GM23248 (cell line): Measurements from ENCODE around the gene CELSR3. TPM values are rescaled to one million over a fixed set of nuclear protein-coding genes. Genes with fewer than 3 reads are reported as not detected.

Experiments used
- DNase-seq: peaks from one replicate; pipeline ENCODE4 v3.0.0-alpha.2; 2015
- H2AFZ ChIP-seq: fragments of 200-600 bp; sonication (generic); 2 replicates; pipeline ENCODE4 v1.6.1; 2016; ENCODE audit warnings: antibody characterized with exemption
- H3F3A ChIP-seq: fragments of 200-600 bp; sonication (generic); 2 replicates; pipeline ENCODE4 v1.6.1; 2016; ENCODE audit warnings: mild to moderate bottlenecking, antibody characterized with exemption, mixed run types; ENCODE audit not compliant: insufficient read depth
- H3K27ac ChIP-seq: fragments of 200-600 bp; sonication (generic); 2 replicates; pipeline ENCODE4 v1.5.1; 2016; ENCODE audit warnings: mild to moderate bottlenecking
- H3K27me3 ChIP-seq: fragments of 200-600 bp; sonication (generic); replicated peaks from 2 replicates; pipeline ENCODE4 v1.6.1; 2016; ENCODE audit warnings: mild to moderate bottlenecking; ENCODE audit not compliant: insufficient read depth
- H3K36me3 ChIP-seq: fragments of 200-600 bp; sonication (generic); 2 replicates; pipeline ENCODE4 v1.6.1; 2016; ENCODE audit warnings: low read depth, mild to moderate bottlenecking
- H3K4me1 ChIP-seq: fragments of 200-600 bp; sonication (generic); 2 replicates; pipeline ENCODE4 v1.6.1; 2016; ENCODE audit warnings: mild to moderate bottlenecking; ENCODE audit not compliant: insufficient read depth
- H3K4me2 ChIP-seq: fragments of 200-600 bp; sonication (generic); one replicate; pipeline ENCODE4 v1.6.1; 2016; ENCODE audit warnings: mild to moderate bottlenecking; ENCODE audit not compliant: unreplicated experiment
- H3K4me3 ChIP-seq: fragments of 200-600 bp; sonication (generic); 2 replicates; pipeline ENCODE4 v1.5.1; 2016; ENCODE audit warnings: mild to moderate bottlenecking
- H3K79me2 ChIP-seq: fragments of 200-600 bp; sonication (generic); 2 replicates; pipeline ENCODE4 v1.6.1; 2016; ENCODE audit warnings: mild to moderate bottlenecking; ENCODE audit not compliant: insufficient read depth
- H3K9ac ChIP-seq: fragments of 200-600 bp; sonication (generic); 2 replicates; pipeline ENCODE4 v1.6.1; 2016; ENCODE audit warnings: mild to moderate bottlenecking
- H3K9me2 ChIP-seq: fragments of 200-600 bp; sonication (generic); 2 replicates; pipeline ENCODE4 v1.6.1; 2016; ENCODE audit warnings: mixed run types, mild to moderate bottlenecking, moderate library complexity; ENCODE audit not compliant: insufficient read depth
- H3K9me3 ChIP-seq: fragments of 200-600 bp; sonication (generic); one replicate; pipeline ENCODE4 v1.6.1; 2017; ENCODE audit warnings: low read depth
- H4K20me1 ChIP-seq: fragments of 200-600 bp; sonication (generic); 2 replicates; pipeline ENCODE4 v1.6.0; 2016; ENCODE audit not compliant: insufficient read depth
- EZH2 ChIP-seq: fragments of 200-600 bp; sonication (generic); IDR thresholded peaks from 2 replicates; pipeline ENCODE4 v1.6.1; 2018; ENCODE audit warnings: antibody characterized with exemption, mild to moderate bottlenecking; ENCODE audit not compliant: insufficient read depth, poor library complexity, severe bottlenecking
- EZH2phosphoT487 ChIP-seq: fragments of 200-600 bp; sonication (generic); IDR thresholded peaks from 2 replicates; pipeline ENCODE4 v1.6.1; 2018; ENCODE audit warnings: antibody characterized with exemption, moderate library complexity, mild to moderate bottlenecking, low read depth; ENCODE audit not compliant: insufficient read depth
- WGBS, 2 experiments: methylation state at CpG; one replicate each; pipeline ENCODE4 v1.1.6; 2015 to 2017; ENCODE audit warnings: low lambda C conversion rate in 2 of 2, low coverage in 1 of 2; ENCODE audit errors: missing lambda C conversion rate in 2 of 2; 5-methylcytosine and 5-hydroxymethylcytosine counted together
- in situ Hi-C: fragments of 300-500 bp; cut with MboI; formaldehyde crosslinking; loops from 2 replicates; pipeline ENCODE4 v1.15.0; 2020
- polyA plus RNA-seq: library from polyadenylated mRNA; unstranded; fragments of >200 nt; fragmentation: Nextera tagmentation; extraction: Ambion mirVana; gene quantifications from 2 replicates; pipeline ENCODE4 v1.2.1, GENCODE V29; 2016
- total RNA-seq: library from RNA; depleted of rRNA; stranded (reverse); fragments of >200 nt; shearing (Covaris generic); gene quantifications from 2 replicates; pipeline ENCODE4 v1.2.3, GENCODE V29; 2014

Gene CELSR3
- total and polyA plus RNA-seq, 2 experiments from 2014 or later = 0.40 to 1.4 TPM

DNA sequence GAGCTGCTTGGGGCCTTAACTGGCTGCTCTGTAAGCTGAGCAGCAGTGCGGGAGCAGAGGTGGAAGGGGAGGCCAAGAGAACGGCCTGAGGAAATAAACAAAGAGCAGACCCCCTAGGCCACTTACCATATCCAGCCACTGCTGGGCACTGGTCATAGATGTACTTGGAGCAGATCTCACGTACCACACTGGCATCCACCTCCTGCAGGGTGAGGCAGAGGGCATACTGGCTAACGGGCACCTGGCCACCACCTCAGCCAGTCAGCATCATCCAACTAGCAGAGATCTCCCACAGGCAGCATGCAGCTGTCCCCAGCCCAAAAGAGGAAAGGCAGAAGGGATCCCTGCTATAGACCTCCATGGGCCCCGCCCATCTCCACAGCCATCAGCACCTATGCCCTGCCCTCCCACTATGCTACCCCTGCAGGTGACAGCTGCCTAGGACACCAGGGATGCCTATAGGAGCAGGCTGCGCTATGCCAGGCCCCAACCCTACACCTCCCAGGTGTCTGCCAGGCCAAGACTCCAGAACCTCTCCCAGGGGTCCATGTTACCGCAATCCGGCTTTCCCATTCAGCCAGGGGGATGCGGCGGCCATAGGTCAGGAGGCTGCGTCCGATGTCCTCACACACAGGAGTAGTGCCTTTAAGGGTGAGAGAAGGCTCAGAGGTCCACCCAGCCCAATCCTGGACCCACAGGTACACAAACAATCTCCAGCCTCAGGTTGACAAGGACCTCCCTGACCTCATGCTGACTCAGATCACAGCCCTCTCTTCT, 63.0 kb downstream of the CELSR3 start:
- DNase-seq = no peak
- peak overlapping the region; percentile 62; the same call in 1 of the 2 replicates for H3K9ac ChIP-seq
- peaks cover 18% of the 10 kb centered on the region; the same call in 1 of the 2 replicates for H3K36me3 ChIP-seq
- peaks cover 1% of the 10 kb centered on the region; the same call in 1 of the 2 replicates for H3K79me2 ChIP-seq
- peak overlapping the region; percentile 26; the same call in 1 of the 2 replicates for H3K4me3 ChIP-seq
- no peaks in the 10 kb centered on the region for H3K27me3 ChIP-seq
- 97 to 98% methylated on average over 12 of the region's 12 CpGs for WGBS, 2 experiments
- no peak overlapping the region for H2AFZ ChIP-seq
- H3K27ac ChIP-seq = peak overlapping the region; percentile 90
- TF ChIP-seq EZH2 (no peak), EZH2phosphoT487 (no peak)
- H3K4me2 ChIP-seq = peak overlapping the region; percentile 66
- H3K4me1 ChIP-seq = peaks cover 44% of the 10 kb centered on the region
- no peaks in the 10 kb centered on the region for H4K20me1 ChIP-seq
- no peaks in the 10 kb centered on the region for H3K9me3 ChIP-seq
- peaks cover 45% of the 10 kb centered on the region for H3F3A ChIP-seq
- H3K9me2 ChIP-seq = no peaks in the 10 kb centered on the region
- in situ Hi-C loops = no loop called here

GRCh38 chr3:48599077-48599501, 63.6 kb downstream of the CELSR3 start:
- 51 to 61% methylated on average over 11 of the region's 11 CpGs for WGBS, 2 experiments
- DNase-seq = no peak
- Histone ChIP-seq H3K79me2 (peaks cover 7% of the 10 kb centered on the region; the same call in 1 of the 2 replicates), H3K27me3 (no peaks in the 10 kb centered on the region), H3F3A (peaks cover 45% of the 10 kb centered on the region), H3K36me3 (peaks cover 17% of the 10 kb centered on the region; the same call in 1 of the 2 replicates), H2AFZ (no peak overlapping the region), H4K20me1 (no peaks in the 10 kb centered on the region), H3K27ac (peak overlapping the region; percentile 90), H3K9me3 (no peaks in the 10 kb centered on the region), H3K9ac (peak overlapping the region; percentile 62), H3K4me1 (peaks cover 50% of the 10 kb centered on the region), H3K9me2 (no peaks in the 10 kb centered on the region), H3K4me3 (peak overlapping the region; percentile 26; the same call in 1 of the 2 replicates), H3K4me2 (peak overlapping the region; percentile 66)
- in situ Hi-C loops = no loop called here
- no peak for TF ChIP-seq EZH2phosphoT487
- TF ChIP-seq EZH2 = no peak

GRCh38 chr3:48598323-48599076, 64.2 kb downstream of the CELSR3 start:
- Histone ChIP-seq H4K20me1 (no peaks in the 10 kb centered on the region), H3K36me3 (peaks cover 17% of the 10 kb centered on the region; the same call in 1 of the 2 replicates), H3K27me3 (no peaks in the 10 kb centered on the region), H3K9me3 (no peaks in the 10 kb centered on the region), H3K4me2 (peak overlapping the region; percentile 66), H3F3A (peaks cover 42% of the 10 kb centered on the region), H3K9ac (peak overlapping the region; percentile 62), H3K4me1 (peaks cover 52% of the 10 kb centered on the region), H3K79me2 (peaks cover 7% of the 10 kb centered on the region; the same call in 1 of the 2 replicates), H3K9me2 (no peaks in the 10 kb centered on the region), H2AFZ (no peak overlapping the region), H3K4me3 (peak overlapping the region; percentile 26; the same call in 1 of the 2 replicates), H3K27ac (peak overlapping the region; percentile 90)
- in situ Hi-C loops = no loop called here
- 4 to 6% methylated on average over 5 of the region's 5 CpGs for WGBS, 2 experiments
- DNase-seq = peak; percentile 96
- no peak for TF ChIP-seq EZH2phosphoT487

GRCh38 chr3:48597408-48597800, 65.3 kb downstream of the CELSR3 start:
- Histone ChIP-seq H3K4me2 (peak overlapping the region; percentile 66), H3K9me2 (no peaks in the 10 kb centered on the region), H3F3A (peaks cover 42% of the 10 kb centered on the region), H4K20me1 (no peaks in the 10 kb centered on the region), H3K9ac (peak overlapping the region; percentile 62), H3K36me3 (peaks cover 17% of the 10 kb centered on the region; the same call in 1 of the 2 replicates), H3K27ac (peak overlapping the region; percentile 90), H3K79me2 (peaks cover 7% of the 10 kb centered on the region; the same call in 1 of the 2 replicates), H3K27me3 (no peaks in the 10 kb centered on the region), H3K9me3 (no peaks in the 10 kb centered on the region), H3K4me3 (no peak overlapping the region), H3K4me1 (peaks cover 52% of the 10 kb centered on the region), H2AFZ (no peak overlapping the region)
- TF ChIP-seq EZH2phosphoT487 = no peak
- no peak for TF ChIP-seq EZH2
- no peak for DNase-seq
- WGBS, 2 experiments = 90 to 92% methylated on average over 6 of the region's 6 CpGs
- in situ Hi-C loops = no loop called here
